Esophagus squamous epithelium (tissue), 5 donors: ENCODE measurements around the gene PIBF1. TPM values are rescaled to one million over a fixed set of nuclear protein-coding genes. Genes with fewer than 3 reads are reported as not detected.

Experiments
- DNase-seq: peaks from one replicate; lab custom pipeline; 2025; lab: John Stamatoyannopoulos, UW
- H3K27ac ChIP-seq, 4 donors: fragments of 200-600 bp; sonication (generic); one replicate each; pipeline ENCODE4 v1.5.1; 2016 to 2019; ENCODE audit warnings: mild to moderate bottlenecking in 1 of 4
- H3K27me3 ChIP-seq, 4 donors: fragments of 200-600 bp; sonication (generic); 1 replicate in 3 of 4; 2 replicates in 1 of 4; pipeline versions ENCODE4 v1.5.1 to v1.6.0; 2017 to 2021; ENCODE audit warnings: antibody characterized with exemption in 1 of 4
- H3K36me3 ChIP-seq, 3 donors: fragments of 200-600 bp; sonication (generic); one replicate each; pipeline ENCODE4 v1.5.1; 2016 to 2019
- H3K4me1 ChIP-seq, 3 donors: fragments of 200-600 bp; sonication (generic); one replicate each; pipeline ENCODE4 v1.5.1; 2017 to 2019
- H3K4me3 ChIP-seq, 4 donors: fragments of 200-600 bp; sonication (generic); 1 replicate in 3 of 4; 2 replicates in 1 of 4; pipeline ENCODE4 v1.5.1; 2016 to 2019; ENCODE audit warnings: mild to moderate bottlenecking in 2 of 4, moderate library complexity in 1 of 4
- H3K9me3 ChIP-seq, 3 donors: fragments of 200-600 bp; sonication (generic); one replicate each; pipeline ENCODE4 v1.5.1; 2016 to 2019
- CTCF ChIP-seq, 6 experiments: fragments of 450-650 bp in 4 of 6; fragments of 200-600 bp in 2 of 6; sonication (generic) in 2 of 6; IDR thresholded peaks; one replicate each; pipeline ENCODE4 v1.5.1; 2016 to 2019; ENCODE audit warnings: antibody characterized with exemption in 6 of 6, mild to moderate bottlenecking in 4 of 6, moderate library complexity in 4 of 6
- POLR2A ChIP-seq, 4 donors: fragments of 450-650 bp; IDR thresholded peaks; one replicate each; pipeline ENCODE4 v1.6.1; 2017; ENCODE audit warnings: antibody characterized with exemption in 4 of 4, mild to moderate bottlenecking in 4 of 4, moderate library complexity in 3 of 4
- WGBS, 2 donors: methylation state at CpG; one replicate each; pipeline ENCODE4 v1.1.5; 2018; 5-methylcytosine and 5-hydroxymethylcytosine counted together
- intact Hi-C: fragments of 100-400 bp; cut with DNase I; formaldehyde crosslinking; loops from one replicate; pipeline ENCODE4 v1.15.0; 2022
- total RNA-seq, 4 donors: library from RNA; depleted of rRNA; stranded (reverse); fragments of >200 nt; gene quantifications; one replicate each; pipeline ENCODE4 v1.1.0, GENCODE V29; 2016
- donor health status: DM: yes; HTN: yes; CAD: no.

The PIBF1 gene
- total RNA-seq, 4 donors from 2014 or later = 10.6 to 18.7 (median 11.9) TPM

GRCh38 chr13:72990953-72991352, 209.0 kb downstream of the PIBF1 start:
- H3K4me1 ChIP-seq = no peaks in the 10 kb centered on the region
- H3K4me3 ChIP-seq = no peak overlapping the region
- H3K36me3 ChIP-seq = no peaks in the 10 kb centered on the region
- no peak for DNase-seq
- intact Hi-C loops = no loop called here
- H3K9me3 ChIP-seq = no peaks in the 10 kb centered on the region
- H3K27ac ChIP-seq = no peak overlapping the region
- TF ChIP-seq CTCF (IDR thresholded peaks at IDR 0.05) = no peak
- no peak for TF ChIP-seq POLR2A (IDR thresholded peaks at IDR 0.05)
- no peaks in the 10 kb centered on the region for H3K27me3 ChIP-seq
- WGBS, 2 donors = 79 to 87% methylated on average over 3 of the region's 3 CpGs

- TF ChIP-seq CTCF (IDR thresholded peaks at IDR 0.05) (no peak), POLR2A (IDR thresholded peaks at IDR 0.05) (no peak)
- no peaks in the 10 kb centered on the region for H3K9me3 ChIP-seq
- WGBS, 2 donors = 92 to 98% methylated on average over 4 of the region's 4 CpGs
- intact Hi-C loops = no loop called here
- H3K27ac ChIP-seq = no peak overlapping the region
- H3K36me3 ChIP-seq = peaks cover 0 to 7% (median 0%) of the 10 kb centered on the region in 3 donors
- H3K4me3 ChIP-seq = no peak overlapping the region
- peaks cover 0 to 33% (median 4%) of the 10 kb centered on the region in 3 donors for H3K4me1 ChIP-seq
- no peak for DNase-seq
- H3K27me3 ChIP-seq = no peaks in the 10 kb centered on the region
Observed at GRCh38 chr13:72998012-72998411, 216.1 kb downstream of the PIBF1 start.

GRCh38 chr13:73000027-73000674, 218.2 kb downstream of the PIBF1 start:
- Histone ChIP-seq H3K4me3 (no peak overlapping the region), H3K9me3 (no peaks in the 10 kb centered on the region), H3K4me1 (peaks cover 0 to 33% (median 4%) of the 10 kb centered on the region in 3 donors), H3K36me3 (peaks cover 0 to 26% (median 0%) of the 10 kb centered on the region in 3 donors), H3K27me3 (no peaks in the 10 kb centered on the region), H3K27ac (peak overlapping the region; percentile 18 to 79 (median 44))
- 53 to 54% methylated on average over 4 of the region's 4 CpGs for WGBS, 2 donors
- no peak for DNase-seq
- TF ChIP-seq POLR2A (IDR thresholded peaks at IDR 0.05) (no peak), CTCF (IDR thresholded peaks at IDR 0.05) (peak in 1 of 6 experiments; percentile 12)
- intact Hi-C loops = no loop called here

- no peak for TF ChIP-seq CTCF (IDR thresholded peaks at IDR 0.05)
- TF ChIP-seq POLR2A (IDR thresholded peaks at IDR 0.05) = no peak
- Histone ChIP-seq H3K27me3 (no peaks in the 10 kb centered on the region), H3K4me3 (no peak overlapping the region), H3K9me3 (no peaks in the 10 kb centered on the region), H3K4me1 (peaks cover 0 to 29% (median 4%) of the 10 kb centered on the region in 3 donors), H3K36me3 (peaks cover 0 to 28% (median 0%) of the 10 kb centered on the region in 3 donors), H3K27ac (peak overlapping the region in 1 of 4 donors; percentile 7)
- intact Hi-C loops = no loop called here
- no peak for DNase-seq
Observed at GRCh38 chr13:73001971-73002370, 220.0 kb downstream of the PIBF1 start.

- DNase-seq = no peak
- Histone ChIP-seq H3K9me3 (no peaks in the 10 kb centered on the region), H3K4me1 (no peaks in the 10 kb centered on the region), H3K36me3 (peaks cover 0 to 8% (median 0%) of the 10 kb centered on the region in 3 donors), H3K27me3 (no peaks in the 10 kb centered on the region), H3K27ac (no peak overlapping the region), H3K4me3 (no peak overlapping the region)
- WGBS, 2 donors = 86 to 95% methylated on average over 5 of the region's 5 CpGs
- intact Hi-C loops = no loop called here
- TF ChIP-seq POLR2A (IDR thresholded peaks at IDR 0.05) (no peak), CTCF (IDR thresholded peaks at IDR 0.05) (no peak)
Observed at GRCh38 chr13:73011751-73012150, 229.8 kb downstream of the PIBF1 start.
